Panc1 (cell line): ENCODE measurements around the gene FAM131B.

Source experiments
- CTCF ChIP-seq: fragments of 450-650 bp; IDR thresholded peaks from 2 replicates; pipeline ENCODE4 v1.5.1; 2017; ENCODE audit warnings: mild to moderate bottlenecking
- POLR2AphosphoS5 ChIP-seq: IDR thresholded peaks from 2 replicates; pipeline ENCODE4 v1.6.1; 2012; ENCODE audit warnings: mild to moderate bottlenecking, low read depth, low read length, moderate library complexity
- REST ChIP-seq, 2 experiments: IDR thresholded peaks; 2 replicates each; pipeline ENCODE4 v1.6.1; 2011 to 2012; ENCODE audit warnings: low read depth in 2 of 2, control low read depth in 1 of 2, low read length in 1 of 2, mild to moderate bottlenecking in 1 of 2, moderate library complexity in 1 of 2; ENCODE audit not compliant: insufficient read depth in 1 of 2

DNA sequence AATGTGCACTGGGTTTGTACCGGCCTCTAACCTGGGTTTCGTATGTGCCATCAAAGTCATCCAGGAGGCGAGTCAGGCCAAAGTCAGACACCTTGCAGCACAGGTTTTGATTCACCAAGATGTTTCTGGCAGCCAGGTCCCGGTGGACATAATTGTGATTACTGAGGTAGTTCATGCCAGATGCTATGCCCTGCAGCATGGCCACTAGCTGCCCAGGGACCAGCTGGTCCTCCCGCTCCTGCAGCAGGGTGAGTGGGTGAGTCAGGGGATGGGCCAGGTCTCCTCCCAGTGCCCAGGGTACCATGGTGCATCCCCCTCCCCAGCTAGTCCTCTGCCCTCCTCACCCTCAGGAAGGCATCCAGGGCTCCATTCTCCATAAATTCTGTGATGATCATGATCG lies 32.3 kb upstream of the FAM131B start:
- TF ChIP-seq POLR2AphosphoS5 (no peak), CTCF (no peak), REST (IDR thresholded peaks at IDR 0.05; ENCODE audit: insufficient read depth in 1 of 2, low read depth in 2 of 2, low read length in 1 of 2) (no peak)
